Neural crest cell (in vitro differentiated cells): ENCODE results near the gene PNPLA7. TPM values are rescaled to one million over a fixed set of nuclear protein-coding genes. Genes with fewer than 3 reads are reported as not detected.
A peak's percentile ranks its signal among the peaks of the same experiment; 100 is the strongest.

ENCODE experiments used
- DNase-seq: peaks from one replicate; pipeline ENCODE4 v3.0.0; 2021; ENCODE audit warnings: low read depth, mixed read lengths, low spot score
- H3K27ac Mint-ChIP-seq: one replicate; pipeline ENCODE4 v1.8.0; 2021; ENCODE audit warnings: mild to moderate bottlenecking, mixed read lengths; ENCODE audit not compliant: unreplicated experiment
- H3K27me3 Mint-ChIP-seq: 2 replicates; pipeline ENCODE4 v1.8.0; 2021; ENCODE audit warnings: low read depth, mild to moderate bottlenecking, mixed read lengths
- H3K36me3 Mint-ChIP-seq: 2 replicates; pipeline ENCODE4 v1.8.0; 2021; ENCODE audit warnings: low read depth, mild to moderate bottlenecking, mixed read lengths
- H3K4me1 Mint-ChIP-seq: 2 replicates; pipeline ENCODE4 v1.8.0; 2021; ENCODE audit warnings: mixed read lengths
- H3K4me3 Mint-ChIP-seq: one replicate; pipeline ENCODE4 v1.8.0; 2021; ENCODE audit warnings: mild to moderate bottlenecking, mixed read lengths
- H3K9me3 Mint-ChIP-seq: 2 replicates; pipeline ENCODE4 v1.8.0; 2021; ENCODE audit warnings: mixed read lengths
- CTCF ChIP-seq: fragments of 200-600 bp; sonication (generic); conservative IDR thresholded peaks from 2 replicates; pipeline ENCODE4 v1.5.0; 2021; ENCODE audit warnings: antibody characterized with exemption, mild to moderate bottlenecking
- total RNA-seq: library from RNA; stranded (reverse); gene quantifications from 2 replicates; pipeline ENCODE4 v1.2.1, GENCODE V29; 2021

PNPLA7 gene
- total RNA-seq, 1 donor from 2014 or later, result 2.2 TPM

GRCh38 chr9:137423514-137424291 is 126.5 kb downstream of the PNPLA7 start:
- H3K4me1 Mint-ChIP-seq, result peaks cover 8% of the 10 kb centered on the region
- H3K27ac Mint-ChIP-seq, result no peak overlapping the region
- TF ChIP-seq CTCF, result no peak
- peaks cover 3% of the 10 kb centered on the region for H3K27me3 Mint-ChIP-seq
- H3K4me3 Mint-ChIP-seq, result peak overlapping the region; percentile 83
- no peaks in the 10 kb centered on the region for H3K9me3 Mint-ChIP-seq
- H3K36me3 Mint-ChIP-seq, result no peaks in the 10 kb centered on the region
- DNase-seq, result no peak

- peak; percentile 79 for TF ChIP-seq CTCF
- peak within 1 kb of the TSS; percentile 4 for H3K27ac Mint-ChIP-seq
These were observed 127.3 kb downstream of the PNPLA7 start, which contains the start of the genes EXD3 and NOXA1 for GRCh38 chr9:137422604-137423513. EXD3 (minus strand) TSS chr9:137423162; CDS start chr9:137395357, 27,805 bp downstream. NOXA1 (plus strand) TSS chr9:137423393; CDS start chr9:137423530, 137 bp downstream.

GRCh38 chr9:137421838-137422603 is 128.2 kb downstream of the PNPLA7 start:
- H3K36me3 Mint-ChIP-seq, result no peaks in the 10 kb centered on the region
- H3K4me3 Mint-ChIP-seq, result peak overlapping the region; percentile 88
- DNase-seq, result no peak
- H3K9me3 Mint-ChIP-seq, result no peaks in the 10 kb centered on the region
- peaks cover 8% of the 10 kb centered on the region for H3K4me1 Mint-ChIP-seq
- peak overlapping the region; percentile 4 for H3K27ac Mint-ChIP-seq
- H3K27me3 Mint-ChIP-seq, result peaks cover 3% of the 10 kb centered on the region
- TF ChIP-seq CTCF, result no peak

More at GRCh38 chr9:137422604-137423513, 127.3 kb downstream of the PNPLA7 start, which contains the start of the genes EXD3 and NOXA1:
- Mint-ChIP-seq H3K4me1 (peaks cover 8% of the 10 kb centered on the region), H3K36me3 (no peaks in the 10 kb centered on the region), H3K27me3 (peaks cover 3% of the 10 kb centered on the region), H3K4me3 (peak within 1 kb of the TSS; percentile 88), H3K9me3 (no peaks in the 10 kb centered on the region)
- DNase-seq, result peak; percentile 93

- no peaks in the 10 kb centered on the region for H3K36me3 Mint-ChIP-seq
- no peaks in the 10 kb centered on the region for H3K27me3 Mint-ChIP-seq
- no peak overlapping the region for H3K4me3 Mint-ChIP-seq
- no peak for DNase-seq
- H3K27ac Mint-ChIP-seq, result no peak overlapping the region
- no peaks in the 10 kb centered on the region for H3K9me3 Mint-ChIP-seq
- no peak for TF ChIP-seq CTCF
- peaks cover 7% of the 10 kb centered on the region for H3K4me1 Mint-ChIP-seq
These were observed 132.8 kb downstream of the PNPLA7 start for GRCh38 chr9:137417161-137418021.
